B cell (primary cell): ENCODE results near the gene TMPRSS11A. TPM values are rescaled to one million over a fixed set of nuclear protein-coding genes. Genes with fewer than 3 reads are reported as not detected.

Experiments used
- ATAC-seq: fragments of 200-7000 bp; cut with Tn5 transposase; one replicate; pipeline ENCODE4 v1.10.0; 2021; ENCODE audit warnings: low read depth, mild to moderate bottlenecking, moderate number of reproducible peaks, moderate library complexity
- CTCF ChIA-PET: fragments of 350-600 bp; sonication (Branson Sonifier 250); formaldehyde crosslinking; loops from one replicate; lab custom pipeline; 2021; ENCODE audit warnings: antibody characterized with exemption, inconsistent platforms; lab: Charles Lee
- POLR2A ChIA-PET: fragments of 350-600 bp; sonication (Branson Sonifier 250); formaldehyde crosslinking; loops from one replicate; lab custom pipeline; 2021; ENCODE audit warnings: antibody characterized with exemption; lab: Charles Lee
- DNase-seq: peaks from one replicate; pipeline ENCODE4 v3.0.0; 2013
- H2AFZ ChIP-seq: 2 replicates; pipeline ENCODE4 v1.6.1; 2012; ENCODE audit warnings: mild to moderate bottlenecking, low read depth, low read length; ENCODE audit not compliant: insufficient read depth, poor library complexity, severe bottlenecking
- H3K27ac ChIP-seq, 2 donors: 1 replicate in 1 of 2; 2 replicates in 1 of 2; pipeline ENCODE4 v1.5.1; 2012 to 2013; ENCODE audit warnings: low read length in 2 of 2, mild to moderate bottlenecking in 2 of 2, moderate library complexity in 1 of 2
- H3K27me3 ChIP-seq, 4 experiments: fragments of 200-600 bp in 1 of 4; sonication (generic) in 1 of 4; replicated peaks in 1 of 4; 1 replicate in 2 of 4; 2 replicates in 2 of 4; pipeline versions ENCODE4 v1.6.1 to v1.7.0; 2013 to 2016; ENCODE audit warnings: low read length in 3 of 4, mild to moderate bottlenecking in 2 of 4, mixed read lengths in 1 of 4, moderate library complexity in 1 of 4; ENCODE audit not compliant: insufficient read depth in 4 of 4, control insufficient read depth in 3 of 4; ENCODE audit errors: control extremely low read depth in 1 of 4
- H3K36me3 ChIP-seq, 2 experiments: replicated peaks in 1 of 2; 1 replicate in 1 of 2; 2 replicates in 1 of 2; pipeline versions ENCODE4 v1.6.1 to v1.7.1; 2013; ENCODE audit warnings: low read length in 1 of 2; ENCODE audit not compliant: insufficient read depth in 2 of 2, control insufficient read depth in 1 of 2; ENCODE audit errors: control extremely low read depth in 1 of 2, extremely low read depth in 1 of 2
- H3K4me1 ChIP-seq, 2 donors: fragments of 200-600 bp in 1 of 2; sonication (generic) in 1 of 2; 1 replicate in 1 of 2; 2 replicates in 1 of 2; pipeline versions ENCODE4 v1.5.1 to v1.6.1; 2013 to 2017; ENCODE audit warnings: low read length in 2 of 2; ENCODE audit not compliant: control insufficient read depth in 2 of 2, insufficient read depth in 2 of 2
- H3K4me2 ChIP-seq: replicated peaks from 2 replicates; pipeline ENCODE3; 2012; ENCODE audit warnings: mild to moderate bottlenecking, low read depth, low read length; ENCODE audit not compliant: poor library complexity, severe bottlenecking
- H3K4me3 ChIP-seq, 5 experiments: fragments of 200-600 bp in 1 of 5; sonication (generic) in 1 of 5; 1 replicate in 3 of 5; 2 replicates in 2 of 5; pipeline versions ENCODE4 v1.5.1 to v1.7.0; 2011 to 2016; ENCODE audit warnings: low read length in 4 of 5, mild to moderate bottlenecking in 4 of 5, low read depth in 2 of 5, control low read depth in 1 of 5, moderate library complexity in 1 of 5; ENCODE audit not compliant: insufficient read depth in 1 of 5; ENCODE audit errors: control extremely low read depth in 1 of 5, extremely low read depth in 1 of 5
- H3K79me2 ChIP-seq: fragments of 200-600 bp; sonication (generic); one replicate; pipeline ENCODE4 v1.6.0; 2016; ENCODE audit warnings: low read length; ENCODE audit not compliant: control insufficient read depth, insufficient read depth
- H3K9ac ChIP-seq: fragments of 200-600 bp; sonication (generic); 2 replicates; pipeline ENCODE4 v1.6.1; 2017; ENCODE audit warnings: mild to moderate bottlenecking, low read length, moderate library complexity
- H3K9me3 ChIP-seq, 3 donors: one replicate each; pipeline versions ENCODE4 v1.6.1 to v1.7.1; 2013; ENCODE audit warnings: low read length in 2 of 3; ENCODE audit not compliant: control insufficient read depth in 2 of 3, insufficient read depth in 1 of 3; ENCODE audit errors: control extremely low read depth in 1 of 3
- H4K20me1 ChIP-seq: 2 replicates; pipeline ENCODE4 v1.6.0; 2012; ENCODE audit warnings: mild to moderate bottlenecking, low read length; ENCODE audit not compliant: insufficient read depth, control insufficient read depth, poor library complexity, severe bottlenecking
- H3K27ac Mint-ChIP-seq: one replicate; pipeline ENCODE4 v1.8.0; 2021; ENCODE audit warnings: mixed read lengths
- H3K27me3 Mint-ChIP-seq: one replicate; pipeline ENCODE4 v1.8.0; 2021; ENCODE audit warnings: mixed read lengths
- H3K4me1 Mint-ChIP-seq: one replicate; pipeline ENCODE4 v1.8.0; 2021; ENCODE audit warnings: mixed read lengths
- H3K4me3 Mint-ChIP-seq: one replicate; pipeline ENCODE4 v1.8.0; 2021; ENCODE audit warnings: mixed read lengths
- H3K9me3 Mint-ChIP-seq: one replicate; pipeline ENCODE4 v1.8.0; 2022; ENCODE audit warnings: mixed read lengths; ENCODE audit not compliant: insufficient read depth
- CTCF ChIP-seq: fragments of 200-600 bp; IDR thresholded peaks from one replicate; pipeline ENCODE4 v1.8.0; 2022; ENCODE audit warnings: antibody characterized with exemption, mild to moderate bottlenecking
- EZH2 ChIP-seq: IDR thresholded peaks from 2 replicates; pipeline ENCODE4 v1.6.1; 2012; ENCODE audit warnings: borderline replicate concordance, low read depth, mild to moderate bottlenecking, moderate library complexity, low read length; ENCODE audit not compliant: insufficient read depth, poor library complexity, severe bottlenecking
- WGBS: methylation state at CpG from one replicate; pipeline ENCODE4 v1.1.5; 2013; ENCODE audit warnings: missing lambda C conversion rate; ENCODE audit not compliant: insufficient coverage; 5-methylcytosine and 5-hydroxymethylcytosine counted together
- intact Hi-C: fragments of 100-400 bp; cut with micrococcal nuclease; formaldehyde crosslinking; loops from one replicate; pipeline ENCODE4 v1.10.0; 2022
- polyA plus RNA-seq: library from polyadenylated mRNA; depleted of rRNA; stranded (reverse); fragments of >200 nt; gene quantifications from 2 replicates; pipeline ENCODE4 v1.2.3, GENCODE V29; 2012
- total RNA-seq, 2 donors: library from RNA; stranded (reverse); fragments of 120-200 nt in 1 of 2; gene quantifications; 1 replicate in 1 of 2; 2 replicates in 1 of 2; pipeline versions ENCODE4 v1.2.3 to v1.2.4, GENCODE V29; 2013 to 2022

Gene TMPRSS11A
- total and polyA plus RNA-seq, 2 donors (not counting 1 experiment from before 2014, with no cell fraction given): not detected

- TF ChIP-seq EZH2 (no peak), CTCF (no peak)
- H3K4me3 Mint-ChIP-seq: no peak overlapping the region
Observed at GRCh38 chr4:67940506-67940905, 22.8 kb downstream of the TMPRSS11A start.

DNA sequence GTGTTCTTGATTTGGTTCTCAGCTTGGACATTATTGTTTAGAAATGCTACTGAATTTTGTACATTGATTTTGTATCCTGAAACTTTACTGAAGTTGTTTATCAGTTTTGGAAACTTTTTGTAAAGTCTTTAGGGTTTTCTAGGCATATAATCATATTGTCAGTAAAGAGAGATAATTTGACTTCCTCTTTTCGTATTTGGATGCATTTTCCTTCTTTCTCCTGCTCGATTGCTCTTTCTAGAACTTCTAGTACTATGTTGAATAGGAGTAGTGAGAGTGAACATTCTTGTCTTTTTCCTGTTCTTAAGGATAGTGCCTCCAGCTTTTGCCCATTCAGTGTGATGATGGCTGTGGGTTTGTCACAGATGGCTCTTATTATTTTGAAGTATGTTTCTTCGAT, 24.1 kb downstream of the TMPRSS11A start:
- H3K4me3 ChIP-seq: no peak overlapping the region
- CTCF ChIA-PET: no interaction called here
- Mint-ChIP-seq H3K27me3 (no peaks in the 10 kb centered on the region), H3K4me1 (peaks cover 2% of the 10 kb centered on the region), H3K4me3 (no peak overlapping the region), H3K9me3 (peaks cover 3% of the 10 kb centered on the region), H3K27ac (no peak overlapping the region)
- ATAC-seq (no peak), DNase-seq (no peak)
- H3K36me3 ChIP-seq: no peaks in the 10 kb centered on the region
- intact Hi-C loops: no loop called here
- no peaks in the 10 kb centered on the region for H3K79me2 ChIP-seq
- no CpG with 5 or more reads among the region's 3 CpGs for WGBS
- TF ChIP-seq CTCF (no peak), EZH2 (no peak)
- no peak overlapping the region for H3K9ac ChIP-seq
- no peak overlapping the region for H3K27ac ChIP-seq
- no peaks in the 10 kb centered on the region for H4K20me1 ChIP-seq
- POLR2A ChIA-PET: no interaction called here
- peaks cover 0 to 2% (median 0%) of the 10 kb centered on the region in 3 donors for H3K9me3 ChIP-seq
- no peaks in the 10 kb centered on the region for H3K4me1 ChIP-seq
- no peaks in the 10 kb centered on the region for H3K27me3 ChIP-seq
- no peak overlapping the region for H3K4me2 ChIP-seq
- H2AFZ ChIP-seq: no peak overlapping the region

More at GRCh38 chr4:67940506-67940905, 22.8 kb downstream of the TMPRSS11A start:
- no CpG with 5 or more reads among the region's 2 CpGs for WGBS
- Mint-ChIP-seq H3K4me1 (no peaks in the 10 kb centered on the region), H3K27ac (no peak overlapping the region), H3K27me3 (no peaks in the 10 kb centered on the region), H3K9me3 (peaks cover 3% of the 10 kb centered on the region)
- Histone ChIP-seq H2AFZ (no peak overlapping the region), H3K36me3 (no peaks in the 10 kb centered on the region), H3K27ac (no peak overlapping the region), H3K27me3 (no peaks in the 10 kb centered on the region), H3K4me3 (no peak overlapping the region), H3K9me3 (peaks cover 0 to 2% (median 0%) of the 10 kb centered on the region in 3 donors), H3K4me1 (no peaks in the 10 kb centered on the region), H3K79me2 (no peaks in the 10 kb centered on the region), H3K9ac (no peak overlapping the region), H3K4me2 (no peak overlapping the region), H4K20me1 (no peaks in the 10 kb centered on the region)
- CTCF ChIA-PET: no interaction called here
- POLR2A ChIA-PET: no interaction called here
- no peak for ATAC-seq
- no peak for DNase-seq
- intact Hi-C loops: no loop called here
